OCI-LY3 (cell line): ENCODE data around the gene PAPSS1.

Experiments used
- EZH2phosphoT487 ChIP-seq: fragments of 200-600 bp; shearing (Covaris generic); IDR thresholded peaks from 2 replicates; pipeline ENCODE4 v1.6.1; 2018; ENCODE audit warnings: antibody characterized with exemption, mixed run types, low read depth
- TF ChIP-seq, protein P1 (sequence below): fragments of 200-600, 300-600 bp; sonication (generic); IDR thresholded peaks from 2 replicates; pipeline ENCODE4 v1.5.1; 2014; ENCODE audit warnings: antibody characterized with exemption, low read length, low read depth

DNA sequence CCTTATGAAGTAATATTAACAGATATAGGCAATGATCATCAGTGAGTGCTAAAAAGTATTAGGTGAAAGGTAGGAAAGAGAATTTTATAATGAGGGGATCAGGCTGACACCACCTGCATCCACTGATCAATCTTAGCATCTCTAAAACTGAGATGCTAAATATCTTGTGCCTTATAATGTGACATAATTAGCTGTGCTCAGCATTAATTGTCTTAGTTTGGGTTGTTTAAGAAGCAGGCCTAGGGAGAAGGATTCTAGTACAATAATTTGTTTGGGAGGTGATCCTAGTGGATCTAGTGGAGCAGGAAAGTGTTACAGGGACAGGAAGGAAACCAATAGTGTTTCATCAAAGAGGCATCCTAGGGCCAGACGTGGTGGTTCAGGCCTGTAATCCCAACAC is 22.2 kb upstream of the PAPSS1 start:
- TF ChIP-seq, protein P1, sequence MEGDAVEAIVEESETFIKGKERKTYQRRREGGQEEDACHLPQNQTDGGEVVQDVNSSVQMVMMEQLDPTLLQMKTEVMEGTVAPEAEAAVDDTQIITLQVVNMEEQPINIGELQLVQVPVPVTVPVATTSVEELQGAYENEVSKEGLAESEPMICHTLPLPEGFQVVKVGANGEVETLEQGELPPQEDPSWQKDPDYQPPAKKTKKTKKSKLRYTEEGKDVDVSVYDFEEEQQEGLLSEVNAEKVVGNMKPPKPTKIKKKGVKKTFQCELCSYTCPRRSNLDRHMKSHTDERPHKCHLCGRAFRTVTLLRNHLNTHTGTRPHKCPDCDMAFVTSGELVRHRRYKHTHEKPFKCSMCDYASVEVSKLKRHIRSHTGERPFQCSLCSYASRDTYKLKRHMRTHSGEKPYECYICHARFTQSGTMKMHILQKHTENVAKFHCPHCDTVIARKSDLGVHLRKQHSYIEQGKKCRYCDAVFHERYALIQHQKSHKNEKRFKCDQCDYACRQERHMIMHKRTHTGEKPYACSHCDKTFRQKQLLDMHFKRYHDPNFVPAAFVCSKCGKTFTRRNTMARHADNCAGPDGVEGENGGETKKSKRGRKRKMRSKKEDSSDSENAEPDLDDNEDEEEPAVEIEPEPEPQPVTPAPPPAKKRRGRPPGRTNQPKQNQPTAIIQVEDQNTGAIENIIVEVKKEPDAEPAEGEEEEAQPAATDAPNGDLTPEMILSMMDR, result no peak
- no peak for TF ChIP-seq EZH2phosphoT487
